Brain microvascular endothelial cell (primary cell): ENCODE data around the gene SIGLEC12.

Source experiments
- DNase-seq: peaks from one replicate; pipeline ENCODE4 v3.0.0-alpha.2; 2020
- H3K27ac ChIP-seq: fragments of 250-450 bp; sonication (Bioruptor Pico); 2 replicates; pipeline ENCODE4 v1.5.1; 2020; ENCODE audit warnings: mild to moderate bottlenecking, moderate library complexity
- H3K27me3 ChIP-seq: fragments of 250-450 bp; sonication (Bioruptor Pico); replicated peaks from 2 replicates; pipeline ENCODE4 v1.5.1; 2020; ENCODE audit warnings: mild to moderate bottlenecking
- H3K36me3 ChIP-seq: fragments of 250-450 bp; sonication (Bioruptor Pico); replicated peaks from 2 replicates; pipeline ENCODE4 v1.5.1; 2020; ENCODE audit warnings: mild to moderate bottlenecking
- H3K4me3 ChIP-seq: 2 replicates; pipeline ENCODE4 v1.5.1; 2011; ENCODE audit warnings: low read depth, mild to moderate bottlenecking, control low read depth, low read length, moderate library complexity
- in situ Hi-C: cut with HindIII; loops from 2 replicates; pipeline ENCODE4 v1.10.0; 2017; ENCODE audit warnings: low sequenced_read_pairs, low pct_ligation_motif_present
- TF ChIP-seq, protein P1 (sequence below): IDR thresholded peaks from 2 replicates; pipeline ENCODE4 v1.5.1; 2011; ENCODE audit warnings: low read depth, mild to moderate bottlenecking, moderate library complexity, low read length, control low read depth, inconsistent platforms; ENCODE audit errors: missing control alignments

Gene SIGLEC12

DNA sequence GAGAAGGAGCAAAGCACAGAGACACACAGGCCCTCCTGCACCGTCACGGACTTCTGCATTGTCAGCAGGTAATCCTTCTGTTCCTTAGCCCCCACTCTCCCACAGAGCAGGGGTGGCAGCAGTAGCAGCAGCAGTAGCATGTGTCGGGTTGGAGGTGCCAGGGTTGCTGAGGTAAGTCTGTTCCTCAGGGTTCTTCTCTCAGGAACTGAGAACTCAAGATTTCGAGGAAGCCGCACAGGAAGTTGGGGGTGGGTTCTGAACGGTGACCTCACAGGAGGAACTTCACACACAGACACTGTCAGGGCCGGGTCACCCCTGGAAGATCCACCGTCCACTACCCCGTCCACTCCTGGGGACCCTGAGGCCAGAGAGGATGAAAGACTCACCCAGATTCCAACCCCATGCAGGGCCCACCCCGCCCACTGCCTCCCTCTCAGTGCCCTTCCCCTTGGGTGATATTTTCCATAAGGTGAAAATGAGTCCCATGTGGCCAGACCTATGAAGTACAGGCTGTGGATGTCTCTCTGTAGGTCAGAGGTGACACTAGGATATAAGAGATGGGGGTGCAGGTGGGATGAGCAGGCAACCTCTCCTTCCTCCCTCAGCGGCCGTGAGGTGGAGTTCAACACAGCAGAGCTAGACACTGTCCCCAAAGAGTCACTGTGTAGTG, at the start of gene SIGLEC12:
Gene SIGLEC12 (minus strand): TSS at position 207 of the 670 bp plus-strand sequence. CDS start 67 bp downstream, at position 140.
- Histone ChIP-seq H3K36me3 (no peaks in the 10 kb centered on the region), H3K27ac (no peak within 1 kb of the TSS), H3K27me3 (no peaks in the 10 kb centered on the region), H3K4me3 (no peak within 1 kb of the TSS)
- in situ Hi-C loops, result no loop called here
- no peak for DNase-seq
- TF ChIP-seq, protein P1, sequence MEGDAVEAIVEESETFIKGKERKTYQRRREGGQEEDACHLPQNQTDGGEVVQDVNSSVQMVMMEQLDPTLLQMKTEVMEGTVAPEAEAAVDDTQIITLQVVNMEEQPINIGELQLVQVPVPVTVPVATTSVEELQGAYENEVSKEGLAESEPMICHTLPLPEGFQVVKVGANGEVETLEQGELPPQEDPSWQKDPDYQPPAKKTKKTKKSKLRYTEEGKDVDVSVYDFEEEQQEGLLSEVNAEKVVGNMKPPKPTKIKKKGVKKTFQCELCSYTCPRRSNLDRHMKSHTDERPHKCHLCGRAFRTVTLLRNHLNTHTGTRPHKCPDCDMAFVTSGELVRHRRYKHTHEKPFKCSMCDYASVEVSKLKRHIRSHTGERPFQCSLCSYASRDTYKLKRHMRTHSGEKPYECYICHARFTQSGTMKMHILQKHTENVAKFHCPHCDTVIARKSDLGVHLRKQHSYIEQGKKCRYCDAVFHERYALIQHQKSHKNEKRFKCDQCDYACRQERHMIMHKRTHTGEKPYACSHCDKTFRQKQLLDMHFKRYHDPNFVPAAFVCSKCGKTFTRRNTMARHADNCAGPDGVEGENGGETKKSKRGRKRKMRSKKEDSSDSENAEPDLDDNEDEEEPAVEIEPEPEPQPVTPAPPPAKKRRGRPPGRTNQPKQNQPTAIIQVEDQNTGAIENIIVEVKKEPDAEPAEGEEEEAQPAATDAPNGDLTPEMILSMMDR, result no peak

DNA sequence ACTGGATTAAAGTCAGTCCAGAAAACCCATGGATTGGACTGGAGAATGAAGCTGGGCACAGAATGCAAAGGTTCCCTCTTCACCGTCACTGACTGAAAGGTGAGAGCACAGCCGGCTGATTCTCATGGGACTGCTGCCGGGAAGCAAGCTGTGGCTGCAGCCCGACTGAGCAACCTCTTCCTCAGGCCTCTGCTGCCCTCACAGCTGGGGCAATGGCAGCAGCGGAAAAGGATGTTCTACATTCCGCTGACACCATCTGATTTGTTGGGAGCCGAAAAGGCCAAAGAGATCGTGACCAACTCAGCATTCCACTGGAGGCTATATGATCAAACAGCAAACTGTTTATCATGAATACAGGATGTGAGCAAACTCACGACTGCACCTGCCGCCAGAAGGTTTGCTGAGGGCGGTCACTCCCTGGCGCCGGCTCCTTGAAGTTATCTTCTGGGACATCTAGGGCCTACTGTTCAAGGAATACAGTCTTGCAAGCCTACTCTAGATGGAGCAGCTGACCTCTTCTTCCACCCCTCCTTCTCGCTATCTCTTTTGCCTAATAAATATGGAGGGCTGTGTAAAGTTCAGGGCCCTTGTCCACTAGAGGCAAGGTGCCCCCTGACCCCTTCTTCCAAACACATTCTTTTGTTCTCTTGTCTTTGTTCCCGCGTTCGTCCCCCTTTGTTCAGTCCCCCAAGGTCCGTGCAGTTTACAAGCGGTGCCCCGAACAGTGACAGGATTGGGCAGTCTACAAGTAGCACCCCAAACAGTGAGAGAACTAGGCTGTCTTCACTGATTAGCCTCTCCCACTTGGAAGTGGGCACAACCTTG, 49.5 kb upstream of the SIGLEC12 start:
- TF ChIP-seq, protein P1, result no peak

DNA sequence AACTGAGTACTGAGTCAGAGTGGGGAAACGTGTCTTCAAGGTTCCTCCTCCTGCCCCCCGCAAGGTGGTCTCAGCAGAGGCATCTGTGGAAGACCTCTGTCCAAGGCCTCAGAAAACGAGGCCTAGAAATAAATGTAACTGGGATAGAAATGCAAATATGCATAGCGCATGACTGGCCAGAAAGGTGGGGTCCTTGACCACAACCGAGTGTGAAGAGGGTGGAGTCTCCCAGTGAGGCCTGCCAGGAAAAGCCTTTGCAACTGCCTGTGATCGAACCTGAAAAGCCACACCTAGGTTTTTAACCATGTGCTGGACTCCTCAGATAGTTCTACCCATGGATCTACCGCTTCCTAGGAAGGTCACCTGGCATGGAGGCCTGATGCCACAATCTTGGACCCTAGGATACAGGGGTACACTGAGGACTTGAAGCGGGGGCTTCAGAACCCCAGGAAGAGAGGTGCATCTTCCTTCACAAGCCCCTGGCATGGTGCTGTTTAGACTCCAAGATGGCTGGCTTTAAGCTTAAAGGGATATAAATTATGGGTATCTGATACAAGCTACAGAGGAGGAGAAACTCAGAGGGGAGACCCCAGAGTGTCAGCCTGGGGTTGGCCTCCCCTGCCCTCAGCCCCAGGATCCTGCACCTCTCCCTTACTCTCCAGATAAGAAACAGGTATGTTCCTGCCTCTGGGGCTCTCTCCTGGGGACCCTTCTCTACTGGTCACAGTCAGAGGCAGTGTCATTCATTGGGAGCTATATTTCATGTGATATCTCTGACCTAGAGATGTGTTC, 48.1 kb upstream of the SIGLEC12 start:
- no peak for DNase-seq
- in situ Hi-C loops, result no loop called here
- TF ChIP-seq, protein P1, result no peak
- Histone ChIP-seq H3K27ac (no peak overlapping the region), H3K36me3 (no peaks in the 10 kb centered on the region), H3K4me3 (no peak overlapping the region), H3K27me3 (no peaks in the 10 kb centered on the region)

More for the DNA sequence above, 49.5 kb upstream of the SIGLEC12 start:
- in situ Hi-C loops, result no loop called here
- no peak overlapping the region for H3K27ac ChIP-seq
- no peak overlapping the region for H3K4me3 ChIP-seq
- H3K27me3 ChIP-seq, result no peaks in the 10 kb centered on the region
- no peak for DNase-seq
- H3K36me3 ChIP-seq, result no peaks in the 10 kb centered on the region

DNA sequence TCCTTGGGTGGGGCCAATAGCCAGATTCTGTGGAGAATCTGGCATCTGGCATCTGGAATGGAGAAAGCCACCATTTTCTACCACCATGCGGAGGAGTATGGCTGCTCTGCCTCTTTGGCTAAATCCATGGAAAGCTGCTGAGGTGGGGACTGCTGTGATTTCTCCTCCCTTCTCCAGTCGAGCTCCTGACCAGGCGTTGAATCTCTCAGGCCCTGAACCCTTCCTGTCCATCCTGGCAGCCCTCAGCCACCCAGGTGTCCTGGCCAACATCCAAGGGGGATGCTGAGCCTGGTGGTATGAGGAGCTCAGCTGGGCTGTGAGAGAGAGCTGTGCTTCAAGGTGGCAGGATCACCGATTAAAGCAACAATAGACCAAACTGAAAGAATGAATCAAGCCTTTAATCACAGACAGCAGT, 47.3 kb upstream of the SIGLEC12 start:
- Histone ChIP-seq H3K27ac (no peak overlapping the region), H3K4me3 (no peak overlapping the region), H3K27me3 (no peaks in the 10 kb centered on the region), H3K36me3 (no peaks in the 10 kb centered on the region)
- DNase-seq, result no peak
- TF ChIP-seq, protein P1, result no peak
- in situ Hi-C loops, result no loop called here

DNA sequence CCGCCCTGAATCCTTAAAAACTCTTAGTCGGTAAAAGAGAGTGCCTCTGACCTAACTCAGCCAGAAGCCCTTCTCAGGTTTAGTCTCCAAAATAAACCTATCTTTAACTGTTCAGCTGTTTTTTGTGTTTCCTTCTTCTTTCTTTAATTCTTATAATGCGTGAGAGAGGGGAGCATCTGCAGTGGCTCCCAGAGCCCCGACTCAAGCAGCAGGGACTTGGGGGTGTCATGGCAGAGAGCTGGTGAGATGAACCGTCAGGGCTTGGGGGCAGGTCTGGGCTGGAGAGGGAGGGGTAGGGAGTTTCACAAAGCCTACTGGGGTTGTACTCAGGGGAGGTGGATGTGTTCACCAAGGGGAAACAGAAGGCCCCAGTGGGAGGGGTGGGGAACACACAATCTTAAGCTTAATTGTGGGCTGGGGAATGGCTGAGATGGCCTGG, 46.6 kb upstream of the SIGLEC12 start:
- Histone ChIP-seq H3K27me3 (no peaks in the 10 kb centered on the region), H3K27ac (peak overlapping the region; percentile 95), H3K4me3 (no peak overlapping the region), H3K36me3 (no peaks in the 10 kb centered on the region)
- TF ChIP-seq, protein P1, result no peak
- DNase-seq, result no peak
- in situ Hi-C loops, result no loop called here
